ENCODE results near the gene ABHD5. TPM values are rescaled to one million over a fixed set of nuclear protein-coding genes. Genes with fewer than 3 reads are reported as not detected.

The ABHD5 gene
- total and polyA plus RNA-seq, 10 of the 15 experiments (the other 5 are each of a cell fraction or from before 2014, with no cell fraction given), result 5.5 to 24.4 (median 9.5) TPM

GRCh38 chr3:43686333-43686699 lies 4.4 kb upstream of the ABHD5 start (continued):
- TF ChIP-seq POLR2AphosphoS2 (IDR thresholded peaks at IDR 0.05; ENCODE audit: low read depth, low read length), result no peak

GRCh38 chr3:43686700-43687498 lies 3.8 kb upstream of the ABHD5 start:
- no peak for FAIRE-seq
- no peak for TF ChIP-seq BMI1 (IDR thresholded peaks at IDR 0.05; ENCODE audit: borderline replicate concordance)
- TF ChIP-seq YY1 (IDR thresholded peaks at IDR 0.05; ENCODE audit: low read depth, low read length), result no peak
- no peak for TF ChIP-seq STAT1 (conservative IDR thresholded peaks at IDR 0.05)
- TF ChIP-seq DPF2 (IDR thresholded peaks at IDR 0.05), result no peak
- TF ChIP-seq RELA (IDR thresholded peaks at IDR 0.05; ENCODE audit: borderline replicate concordance, partially characterized antibody), result no peak
- no peak for TF ChIP-seq PAX8 (IDR thresholded peaks at IDR 0.05)
- no peak for TF ChIP-seq RBBP5 (conservative IDR thresholded peaks at IDR 0.05)
- no peak for TF ChIP-seq E2F8 (IDR thresholded peaks at IDR 0.05; ENCODE audit: low read depth, partially characterized antibody)
- TF ChIP-seq ATF2 (IDR thresholded peaks at IDR 0.05; ENCODE audit: low read length), result no peak
- no peak for TF ChIP-seq ETV6 (conservative IDR thresholded peaks at IDR 0.05 in 1 of 2, IDR thresholded peaks at IDR 0.05 in 1 of 2; ENCODE audit: borderline replicate concordance in 1 of 2, low read depth in 1 of 2)
- TF ChIP-seq ZNF622 (IDR thresholded peaks at IDR 0.05), result no peak
- no peak for TF ChIP-seq IKZF2 (IDR thresholded peaks at IDR 0.05)
- TF ChIP-seq ZNF687 (IDR thresholded peaks at IDR 0.05), result no peak

More at GRCh38 chr3:43686700-43687498, 3.8 kb upstream of the ABHD5 start:
- H3K9ac ChIP-seq (ENCODE audit: control insufficient read depth, insufficient read depth, low read length), result no peak overlapping the region
- no peak for ATAC-seq
- ChIA-PET POLR2A (no interaction called here), SMC1A (ENCODE audit: uncharacterized antibody, unreplicated experiment) (no interaction called here), RAD21 (ENCODE audit: unreplicated experiment) (no interaction called here), CTCF (interaction anchor here (0.9 to 1.5 kb wide), 2 partner anchors 11 to 18 kb away, joined by 3 read pairs; no protein-coding TSS in a partner anchor)
- no TSS peak for BruUV-seq (replicated peaks)
- DNase-seq (ENCODE audit: low read depth, low spot score), result no peak
- H3K4me3 ChIP-seq, result no peak overlapping the region
- no peaks in the 10 kb centered on the region for H4K20me1 ChIP-seq (ENCODE audit: control insufficient read depth, insufficient read depth)
- no peaks in the 10 kb centered on the region for H3K36me3 ChIP-seq (ENCODE audit: control insufficient read depth in 2 of 2, insufficient read depth in 2 of 2, low read length in 1 of 2)
- H3K9me3 ChIP-seq (replicated peaks; ENCODE audit: control insufficient read depth, insufficient read depth, low read length), result no peaks in the 10 kb centered on the region
- H3K79me2 ChIP-seq (ENCODE audit: control insufficient read depth, insufficient read depth, low read length), result peaks cover 4% of the 10 kb centered on the region; the same call in 1 of the 2 replicates
- 0 out of 2 replicates have a peak, but pooled peaks cover 6% of the 10 kb centered on the region for H3K4me1 ChIP-seq (ENCODE audit: control insufficient read depth, insufficient read depth, low read length)
- in situ Hi-C loops (cut with MboI) (no loop called here), intact Hi-C loops (cut with micrococcal nuclease; ENCODE audit: unreplicated experiment) (no loop called here)
- H3K27ac ChIP-seq (ENCODE audit: control insufficient read depth, insufficient read depth), result no peak overlapping the region
- WGBS (ENCODE audit: insufficient coverage, insufficient replicate concordance, low lambda C conversion rate, missing lambda C conversion rate), result 90% methylated on average over 2 of the region's 2 CpGs
- H2AFZ ChIP-seq (ENCODE audit: control insufficient read depth, low read depth, low read length), result no peak overlapping the region
- no peaks in the 10 kb centered on the region for H3K27me3 ChIP-seq (replicated peaks in 1 of 2; ENCODE audit: control insufficient read depth in 2 of 2, insufficient read depth in 2 of 2, low read length in 1 of 2)
- H3K4me2 ChIP-seq (ENCODE audit: control insufficient read depth, insufficient read depth), result no peak overlapping the region

Measured in GM12878 (cell line).